ENCODE measurements around the gene FNDC3B. TPM values are rescaled to one million over a fixed set of nuclear protein-coding genes. Genes with fewer than 3 reads are reported as not detected.

Gene FNDC3B
- total and polyA plus RNA-seq, 4 donors: 23.3 to 74.2 (median 32.9) TPM

GRCh38 chr3:172102883-172103310, 63.5 kb downstream of the FNDC3B start:
- peak overlapping the region; percentile 10 to 63 for H3K9ac ChIP-seq (ENCODE audit: low read depth in 1 of 2, low read length in 2 of 2)
- DNase-seq (ENCODE audit: low spot score): no peak
- WGBS: 28% methylated on average over 3 of the region's 3 CpGs
- peaks cover 21 to 52% (median 43%) of the 10 kb centered on the region in 4 donors for H3K4me1 ChIP-seq (ENCODE audit: control insufficient read depth in 4 of 4, insufficient read depth in 4 of 4, low read length in 3 of 4)
- no peaks in the 10 kb centered on the region for H3K27me3 ChIP-seq (ENCODE audit: control insufficient read depth in 4 of 4, insufficient read depth in 4 of 4, low read length in 3 of 4)
- H3K4me3 ChIP-seq (ENCODE audit: low read depth in 1 of 3, low read length in 3 of 3): no peak overlapping the region
- H3K36me3 ChIP-seq (ENCODE audit: control insufficient read depth in 4 of 4, insufficient read depth in 3 of 4, low read depth in 1 of 4, low read length in 3 of 4): no peaks in the 10 kb centered on the region
- peak overlapping the region; percentile 72 to 78 for H3K27ac ChIP-seq (ENCODE audit: low read depth in 1 of 2, low read length in 2 of 2)
- no peaks in the 10 kb centered on the region for H3K9me3 ChIP-seq (ENCODE audit: control insufficient read depth in 4 of 4, low read length in 3 of 4)
- TF ChIP-seq SP1 (IDR thresholded peaks at IDR 0.05) (peak; percentile 6), NR2F2 (IDR thresholded peaks at IDR 0.05) (no peak), ATF3 (IDR thresholded peaks at IDR 0.05) (no peak), RXRA (IDR thresholded peaks at IDR 0.05) (peak in 1 of 2 donors; percentile 80), FOXA2 (IDR thresholded peaks at IDR 0.05) (peak; percentile 93), RAD21 (IDR thresholded peaks at IDR 0.05) (peak in 1 of 2 donors; percentile 43), JUND (IDR thresholded peaks at IDR 0.05) (peak in 1 of 2 donors; percentile 55), REST (IDR thresholded peaks at IDR 0.05) (no peak), FOXA1 (IDR thresholded peaks at IDR 0.05) (peak; percentile 70), EGR1 (IDR thresholded peaks at IDR 0.05; ENCODE audit: low read depth in 2 of 2) (peak in 1 of 2 donors; percentile 40), HNF4A (conservative IDR thresholded peaks at IDR 0.05) (peak; percentile 58 to 78)

GRCh38 chr3:172103724-172104123, 64.3 kb downstream of the FNDC3B start:
- no peaks in the 10 kb centered on the region for H3K36me3 ChIP-seq (ENCODE audit: control insufficient read depth in 4 of 4, insufficient read depth in 3 of 4, low read depth in 1 of 4, low read length in 3 of 4)
- H3K27ac ChIP-seq (ENCODE audit: low read depth in 1 of 2, low read length in 2 of 2): peak overlapping the region; percentile 52 to 61
- H3K4me1 ChIP-seq (ENCODE audit: control insufficient read depth in 4 of 4, insufficient read depth in 4 of 4, low read length in 3 of 4): peaks cover 20 to 46% (median 42%) of the 10 kb centered on the region in 4 donors
- TF ChIP-seq ATF3 (IDR thresholded peaks at IDR 0.05) (no peak), EGR1 (IDR thresholded peaks at IDR 0.05; ENCODE audit: low read depth in 2 of 2) (no peak), SP1 (IDR thresholded peaks at IDR 0.05) (no peak), HNF4A (conservative IDR thresholded peaks at IDR 0.05) (no peak), MAX (IDR thresholded peaks at IDR 0.05) (no peak), GABPA (IDR thresholded peaks at IDR 0.05 in 1 of 2, conservative IDR thresholded peaks at IDR 0.05 in 1 of 2) (no peak), RXRA (IDR thresholded peaks at IDR 0.05) (no peak), FOXA1 (IDR thresholded peaks at IDR 0.05) (no peak), CTCF (IDR thresholded peaks at IDR 0.05; ENCODE audit: low read depth, low read length, missing input control) (no peak), HNF4G (IDR thresholded peaks at IDR 0.05) (no peak), REST (IDR thresholded peaks at IDR 0.05) (no peak), RAD21 (IDR thresholded peaks at IDR 0.05) (no peak), ZBTB33 (IDR thresholded peaks at IDR 0.05) (no peak), FOXA2 (IDR thresholded peaks at IDR 0.05) (no peak), YY1 (IDR thresholded peaks at IDR 0.05) (no peak), JUND (IDR thresholded peaks at IDR 0.05) (no peak), NR2F2 (IDR thresholded peaks at IDR 0.05) (no peak)
- H3K9ac ChIP-seq (ENCODE audit: low read depth in 1 of 2, low read length in 2 of 2): peak overlapping the region in 1 of 2 donors; percentile 63
- H3K9me3 ChIP-seq (ENCODE audit: control insufficient read depth in 4 of 4, low read length in 3 of 4): no peaks in the 10 kb centered on the region
- DNase-seq (ENCODE audit: low spot score): no peak
- no peaks in the 10 kb centered on the region for H3K27me3 ChIP-seq (ENCODE audit: control insufficient read depth in 4 of 4, insufficient read depth in 4 of 4, low read length in 3 of 4)
- H3K4me3 ChIP-seq (ENCODE audit: low read depth in 1 of 3, low read length in 3 of 3): no peak overlapping the region
- WGBS: 65% methylated on average over 2 of the region's 2 CpGs

Measured in liver (tissue), 9 donors.